Hematopoietic multipotent progenitor cell treated with erythropoietin and hydrocortisone succinate and interleukin-3 and kit ligand, for 17 days (in vitro differentiated cells): Measurements from ENCODE around the gene TMPRSS6.
"Not testable (repeated sequence)": the region's sequence is repeated elsewhere in the genome, so short reads cannot be mapped to it uniquely, and the experiment has no call there.

Source experiments
- DNase-seq: peaks from one replicate; pipeline ENCODE4 v3.0.0-alpha.2; 2015; ENCODE audit warnings: low spot score

Gene TMPRSS6

GRCh38 chr22:37088108-37088605 lies 21.4 kb downstream of the TMPRSS6 start:
- DNase-seq = no peak

GRCh38 chr22:37086184-37086583 lies 23.3 kb downstream of the TMPRSS6 start:
- DNase-seq = no peak

- no peak for DNase-seq
These were observed 25.1 kb downstream of the TMPRSS6 start for GRCh38 chr22:37084385-37084784.

GRCh38 chr22:37083914-37084313 lies 25.6 kb downstream of the TMPRSS6 start:
- DNase-seq = no peak

GRCh38 chr22:37082251-37082873 lies 27.2 kb downstream of the TMPRSS6 start:
- DNase-seq = no peak

GRCh38 chr22:37080838-37081237 lies 28.7 kb downstream of the TMPRSS6 start:
- DNase-seq = no peak

- no peak for DNase-seq
These were observed 29.1 kb downstream of the TMPRSS6 start for GRCh38 chr22:37080438-37080837.

GRCh38 chr22:37079668-37080171 lies 29.8 kb downstream of the TMPRSS6 start:
- DNase-seq = no peak

GRCh38 chr22:37079158-37079557 lies 30.4 kb downstream of the TMPRSS6 start:
- no peak for DNase-seq

GRCh38 chr22:37077802-37078448 lies 31.6 kb downstream of the TMPRSS6 start:
- peak; percentile 52 for DNase-seq

- no peak for DNase-seq
These were observed 33.6 kb downstream of the TMPRSS6 start for GRCh38 chr22:37075822-37076433.

- DNase-seq = no peak
These were observed 34.5 kb downstream of the TMPRSS6 start for GRCh38 chr22:37075046-37075445.

- DNase-seq = no peak
These were observed 35.0 kb downstream of the TMPRSS6 start for GRCh38 chr22:37074537-37074936.

GRCh38 chr22:37072673-37073072 lies 36.8 kb downstream of the TMPRSS6 start:
- DNase-seq = no peak

- DNase-seq = not testable (repeated sequence)
These were observed 37.5 kb downstream of the TMPRSS6 start for GRCh38 chr22:37071850-37072592.

- no peak for DNase-seq
These were observed 38.8 kb downstream of the TMPRSS6 start for GRCh38 chr22:37070744-37071143.

- DNase-seq = no peak
These were observed 39.2 kb downstream of the TMPRSS6 start for GRCh38 chr22:37070334-37070733.

GRCh38 chr22:37069719-37070118 lies 39.8 kb downstream of the TMPRSS6 start:
- no peak for DNase-seq

- DNase-seq = no peak
These were observed 40.2 kb downstream of the TMPRSS6 start for GRCh38 chr22:37069319-37069718.

- no peak for DNase-seq
These were observed 40.7 kb downstream of the TMPRSS6 start for GRCh38 chr22:37068859-37069258.

- DNase-seq = no peak
These were observed 42.1 kb downstream of the TMPRSS6 start for GRCh38 chr22:37067428-37067827.

- no peak for DNase-seq
These were observed 43.6 kb downstream of the TMPRSS6 start for GRCh38 chr22:37065961-37066360.
